ENCODE measurements around the gene TRAPPC10. TPM values are rescaled to one million over a fixed set of nuclear protein-coding genes. Genes with fewer than 3 reads are reported as not detected.

Gene TRAPPC10
- total RNA-seq, 1 experiment from 2014 or later, result 32.9 TPM

GRCh38 chr21:44093761-44094160, 81.7 kb downstream of the TRAPPC10 start:
- H3K4ac ChIP-seq (ENCODE audit: low read depth, low read length), result no peak overlapping the region
- H3K23ac ChIP-seq (ENCODE audit: insufficient read length, low read depth, low read length), result no peak overlapping the region
- Mint-ChIP-seq H3K27ac (0 out of 7 replicates have a peak overlapping the region, but pooled peaks of 1 of the 3 experiments have one; percentile 19), H3K36me3 (ENCODE audit: insufficient read depth in 1 of 3, low read depth in 3 of 3) (peaks cover 7 to 37% (median 28%) of the 10 kb centered on the region in 3 experiments; a peak in 5 of 7 replicates), H3K4me1 (no peaks in the 10 kb centered on the region), H3K9me3 (no peaks in the 10 kb centered on the region), H3K27me3 (ENCODE audit: low read depth) (no peaks in the 10 kb centered on the region), H3K4me3 (no peak overlapping the region)
- no peak overlapping the region for H2AK5ac ChIP-seq (ENCODE audit: insufficient read length, low read length)
- no peak for DNase-seq
- no peak overlapping the region for H4K5ac ChIP-seq (ENCODE audit: insufficient read length, low read depth, low read length)
- H4K91ac ChIP-seq (ENCODE audit: insufficient read length, low read depth, low read length), result no peak overlapping the region
- no peak overlapping the region for H3K4me2 ChIP-seq (ENCODE audit: insufficient read depth, insufficient read length, low read length)
- H2BK15ac ChIP-seq (ENCODE audit: low read depth, low read length), result no peak overlapping the region
- no peaks in the 10 kb centered on the region for H3K79me2 ChIP-seq (ENCODE audit: insufficient read depth, low read length)
- H2BK5ac ChIP-seq (ENCODE audit: insufficient read length, low read length), result no peak overlapping the region
- H2BK120ac ChIP-seq (ENCODE audit: low read depth, low read length, poor library complexity, severe bottlenecking), result no peak overlapping the region
- H4K8ac ChIP-seq (replicated peaks; ENCODE audit: insufficient read length, low read depth, low read length), result no peak overlapping the region
- no peak overlapping the region for H3K27ac ChIP-seq (ENCODE audit: insufficient read length, low read depth, low read length)
- no peak overlapping the region for H3K9ac ChIP-seq (ENCODE audit: extremely low read depth, insufficient read length, low read length)
- H3K9me3 ChIP-seq (ENCODE audit: control insufficient read depth, low read depth, low read length), result no peaks in the 10 kb centered on the region
- H3K4me1 ChIP-seq (ENCODE audit: insufficient read depth, low read length), result no peaks in the 10 kb centered on the region
- H3K27me3 ChIP-seq (ENCODE audit: insufficient read depth, low read length), result no peaks in the 10 kb centered on the region
- H3K14ac ChIP-seq (ENCODE audit: insufficient read depth, low read length), result no peak overlapping the region
- no peak overlapping the region for H3T11ph ChIP-seq (ENCODE audit: low read length)
- TF ChIP-seq, protein P1, sequence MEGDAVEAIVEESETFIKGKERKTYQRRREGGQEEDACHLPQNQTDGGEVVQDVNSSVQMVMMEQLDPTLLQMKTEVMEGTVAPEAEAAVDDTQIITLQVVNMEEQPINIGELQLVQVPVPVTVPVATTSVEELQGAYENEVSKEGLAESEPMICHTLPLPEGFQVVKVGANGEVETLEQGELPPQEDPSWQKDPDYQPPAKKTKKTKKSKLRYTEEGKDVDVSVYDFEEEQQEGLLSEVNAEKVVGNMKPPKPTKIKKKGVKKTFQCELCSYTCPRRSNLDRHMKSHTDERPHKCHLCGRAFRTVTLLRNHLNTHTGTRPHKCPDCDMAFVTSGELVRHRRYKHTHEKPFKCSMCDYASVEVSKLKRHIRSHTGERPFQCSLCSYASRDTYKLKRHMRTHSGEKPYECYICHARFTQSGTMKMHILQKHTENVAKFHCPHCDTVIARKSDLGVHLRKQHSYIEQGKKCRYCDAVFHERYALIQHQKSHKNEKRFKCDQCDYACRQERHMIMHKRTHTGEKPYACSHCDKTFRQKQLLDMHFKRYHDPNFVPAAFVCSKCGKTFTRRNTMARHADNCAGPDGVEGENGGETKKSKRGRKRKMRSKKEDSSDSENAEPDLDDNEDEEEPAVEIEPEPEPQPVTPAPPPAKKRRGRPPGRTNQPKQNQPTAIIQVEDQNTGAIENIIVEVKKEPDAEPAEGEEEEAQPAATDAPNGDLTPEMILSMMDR (conservative IDR thresholded peaks at IDR 0.05), result no peak
- no peak overlapping the region for H2BK20ac ChIP-seq (ENCODE audit: low read depth, low read length, poor library complexity, severe bottlenecking)
- H3K18ac ChIP-seq (ENCODE audit: insufficient read length, low read depth, low read length), result no peak overlapping the region
- no CpG with 5 or more reads among the region's 9 CpGs for WGBS (ENCODE audit: extremely low coverage, insufficient read length, low lambda C conversion rate)
- no peaks in the 10 kb centered on the region for H4K20me1 ChIP-seq (ENCODE audit: control insufficient read depth, insufficient read depth, insufficient read length)
- no peaks in the 10 kb centered on the region for H3K79me1 ChIP-seq (ENCODE audit: insufficient read depth, low read depth, low read length, poor library complexity, severe bottlenecking)
- H3K56ac ChIP-seq (ENCODE audit: insufficient read length, low read depth, low read length), result no peak overlapping the region
- no peak overlapping the region for H2BK12ac ChIP-seq (ENCODE audit: insufficient read length, low read depth, low read length)
- no peak overlapping the region for H2AFZ ChIP-seq (ENCODE audit: low read length)
- H3K23me2 ChIP-seq (ENCODE audit: insufficient read length, low read depth, low read length, poor library complexity, severe bottlenecking), result no peaks in the 10 kb centered on the region

Data from H9 (cell line).